GM18907 (cell line): ENCODE results near the gene CATSPER3.
"Not testable (repeated sequence)": the region's sequence is repeated elsewhere in the genome, so short reads cannot be mapped to it uniquely, and the experiment has no call there.

Experiments used
- ATAC-seq: cut with Tn5 transposase; IDR thresholded peaks from one replicate; pipeline ENCODE4 v1.9.1; 2021; ENCODE audit warnings: mild to moderate bottlenecking, moderate library complexity; ENCODE audit not compliant: unreplicated experiment

CATSPER3 gene

GRCh38 chr5:134969166-134969565 is 1.5 kb downstream of the CATSPER3 start:
- no peak for ATAC-seq

GRCh38 chr5:134975078-134975715 is 7.5 kb downstream of the CATSPER3 start:
- ATAC-seq, result peak; percentile 84

GRCh38 chr5:134975843-134976242 is 8.1 kb downstream of the CATSPER3 start:
- no peak for ATAC-seq

- no peak for ATAC-seq
Observed at GRCh38 chr5:134976841-134977240, 9.1 kb downstream of the CATSPER3 start.

GRCh38 chr5:134979416-134979815 is 11.7 kb downstream of the CATSPER3 start:
- no peak for ATAC-seq

- no peak for ATAC-seq
Observed at GRCh38 chr5:134982230-134982629, 14.5 kb downstream of the CATSPER3 start.

- ATAC-seq, result no peak
Observed at GRCh38 chr5:134989266-134989830, 21.6 kb downstream of the CATSPER3 start.

- ATAC-seq, result not testable (repeated sequence)
Observed at GRCh38 chr5:134990183-134990582, 22.5 kb downstream of the CATSPER3 start.

- no peak for ATAC-seq
Observed at GRCh38 chr5:134992148-134992547, 24.4 kb downstream of the CATSPER3 start.

- ATAC-seq, result no peak
Observed at GRCh38 chr5:134993161-134993560, 25.5 kb downstream of the CATSPER3 start.

- ATAC-seq, result no peak
Observed at GRCh38 chr5:134994560-134995156, 27.0 kb downstream of the CATSPER3 start.

GRCh38 chr5:134995850-134996402 is 28.2 kb downstream of the CATSPER3 start:
- ATAC-seq, result no peak

GRCh38 chr5:134997015-134997414 is 29.3 kb downstream of the CATSPER3 start:
- ATAC-seq, result no peak

GRCh38 chr5:134998068-134998467 is 30.4 kb downstream of the CATSPER3 start:
- ATAC-seq, result not testable (repeated sequence)

- ATAC-seq, result no peak
Observed at GRCh38 chr5:135004376-135004775, 36.7 kb downstream of the CATSPER3 start.

- no peak for ATAC-seq
Observed at GRCh38 chr5:135005076-135005475, 37.4 kb downstream of the CATSPER3 start.

GRCh38 chr5:135007305-135007704 is 39.6 kb downstream of the CATSPER3 start:
- no peak for ATAC-seq

GRCh38 chr5:135007749-135008363 is 40.1 kb downstream of the CATSPER3 start:
- no peak for ATAC-seq

- ATAC-seq, result no peak
Observed at GRCh38 chr5:135008556-135008955, 40.8 kb downstream of the CATSPER3 start.

GRCh38 chr5:135008981-135009735 is 41.5 kb downstream of the CATSPER3 start:
- ATAC-seq, result no peak
